Gastroesophageal sphincter (tissue), 3 donors: ENCODE measurements around the gene FBXO36.

Experiments used
- POLR2A ChIP-seq, 2 donors: fragments of 450-650 bp; IDR thresholded peaks; one replicate each; pipeline ENCODE4 v1.6.1; 2017; ENCODE audit warnings: antibody characterized with exemption in 2 of 2, mild to moderate bottlenecking in 2 of 2, moderate library complexity in 1 of 2
- POLR2AphosphoS5 ChIP-seq: sonication (generic); formaldehyde crosslinking; IDR thresholded peaks from one replicate; pipeline ENCODE4 v1.6.1; 2017; ENCODE audit warnings: antibody characterized with exemption
- TF ChIP-seq, protein P1 (sequence below), 4 experiments: fragments of 200-600 bp in 2 of 4; fragments of 450-650 bp in 2 of 4; sonication (generic) in 1 of 4; IDR thresholded peaks; one replicate each; pipeline ENCODE4 v1.5.1; 2017 to 2019; ENCODE audit warnings: antibody characterized with exemption in 4 of 4, mild to moderate bottlenecking in 2 of 4, moderate library complexity in 2 of 4

DNA sequence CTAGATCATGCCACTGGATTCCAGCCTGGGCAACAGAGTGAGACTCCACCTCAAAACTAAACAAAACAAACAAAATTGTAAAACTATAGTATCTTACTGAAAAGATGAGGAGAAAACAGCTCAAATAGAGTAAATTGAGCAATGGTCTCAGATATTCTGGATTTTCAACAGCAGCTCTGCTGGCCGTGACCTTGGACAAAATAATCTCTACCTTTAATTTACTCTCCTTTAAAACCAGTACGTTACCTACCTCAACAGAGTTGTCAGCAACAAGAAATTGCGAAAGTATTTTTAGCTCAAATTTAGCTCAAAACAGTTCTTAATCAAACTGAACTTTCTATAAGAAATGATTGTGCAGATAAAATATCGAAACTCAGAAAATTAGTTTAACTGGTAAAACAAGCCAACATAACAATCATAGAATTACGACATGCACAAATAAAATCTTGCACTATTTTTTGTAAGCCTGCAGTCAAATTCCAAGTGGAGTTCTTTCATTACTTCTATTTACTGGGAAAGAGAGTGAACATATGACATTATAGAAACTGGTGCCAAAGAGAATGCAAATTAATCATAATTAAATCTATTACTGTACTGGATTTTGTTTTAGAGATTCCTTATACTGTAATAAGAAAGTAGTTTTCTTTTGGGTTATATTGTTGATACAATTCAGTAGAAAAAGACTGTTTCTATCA is 41.3 kb upstream of the FBXO36 start:
- TF ChIP-seq, protein P1, sequence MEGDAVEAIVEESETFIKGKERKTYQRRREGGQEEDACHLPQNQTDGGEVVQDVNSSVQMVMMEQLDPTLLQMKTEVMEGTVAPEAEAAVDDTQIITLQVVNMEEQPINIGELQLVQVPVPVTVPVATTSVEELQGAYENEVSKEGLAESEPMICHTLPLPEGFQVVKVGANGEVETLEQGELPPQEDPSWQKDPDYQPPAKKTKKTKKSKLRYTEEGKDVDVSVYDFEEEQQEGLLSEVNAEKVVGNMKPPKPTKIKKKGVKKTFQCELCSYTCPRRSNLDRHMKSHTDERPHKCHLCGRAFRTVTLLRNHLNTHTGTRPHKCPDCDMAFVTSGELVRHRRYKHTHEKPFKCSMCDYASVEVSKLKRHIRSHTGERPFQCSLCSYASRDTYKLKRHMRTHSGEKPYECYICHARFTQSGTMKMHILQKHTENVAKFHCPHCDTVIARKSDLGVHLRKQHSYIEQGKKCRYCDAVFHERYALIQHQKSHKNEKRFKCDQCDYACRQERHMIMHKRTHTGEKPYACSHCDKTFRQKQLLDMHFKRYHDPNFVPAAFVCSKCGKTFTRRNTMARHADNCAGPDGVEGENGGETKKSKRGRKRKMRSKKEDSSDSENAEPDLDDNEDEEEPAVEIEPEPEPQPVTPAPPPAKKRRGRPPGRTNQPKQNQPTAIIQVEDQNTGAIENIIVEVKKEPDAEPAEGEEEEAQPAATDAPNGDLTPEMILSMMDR (IDR thresholded peaks at IDR 0.05), result no peak
- TF ChIP-seq POLR2AphosphoS5 (no peak), POLR2A (IDR thresholded peaks at IDR 0.05) (no peak)
